SU-DHL-6 (cell line): ENCODE measurements around the gene HNRNPLL.

Experiments used
- H2AFZ ChIP-seq: fragments of 200-600 bp; sonication (generic); 2 replicates; pipeline ENCODE4 v1.6.1; 2014; ENCODE audit warnings: low read depth, mild to moderate bottlenecking, moderate library complexity, mixed read lengths, antibody characterized with exemption, low read length; ENCODE audit not compliant: severe bottlenecking
- H3F3A ChIP-seq: fragments of 200-600 bp; shearing (Covaris generic); 2 replicates; pipeline ENCODE4 v1.6.0; 2016; ENCODE audit warnings: antibody characterized with exemption, mild to moderate bottlenecking; ENCODE audit not compliant: insufficient read depth
- H3K27ac ChIP-seq: fragments of 200-600 bp; sonication (generic); 2 replicates; pipeline ENCODE4 v1.5.1; 2016; ENCODE audit warnings: low read depth, mild to moderate bottlenecking, low read length, moderate library complexity, mixed read lengths
- H3K27me3 ChIP-seq: fragments of 200-600 bp; sonication (generic), shearing (Covaris generic); 2 replicates; pipeline ENCODE4 v1.6.0; 2014; ENCODE audit warnings: mild to moderate bottlenecking, low read length
- H3K36me3 ChIP-seq: fragments of 200-600 bp; sonication (generic); 2 replicates; pipeline ENCODE4 v1.6.1; 2014; ENCODE audit warnings: mild to moderate bottlenecking, low read length, mixed read lengths
- H3K4me2 ChIP-seq: fragments of 300-600, 200-600 bp; shearing (Covaris generic), sonication (generic); 2 replicates; pipeline ENCODE4 v1.6.0; 2014; ENCODE audit warnings: low read length, low read depth, mild to moderate bottlenecking; ENCODE audit not compliant: poor library complexity, severe bottlenecking
- H3K4me3 ChIP-seq: fragments of 200-600 bp; sonication (generic); 2 replicates; pipeline ENCODE4 v1.5.1; 2014; ENCODE audit warnings: antibody characterized with exemption, low read length, mild to moderate bottlenecking, mixed read lengths; ENCODE audit not compliant: insufficient read depth, poor library complexity, severe bottlenecking
- H3K79me2 ChIP-seq: fragments of 200-600 bp; sonication (generic); 2 replicates; pipeline ENCODE4 v1.6.1; 2014; ENCODE audit warnings: mild to moderate bottlenecking, low read length, moderate library complexity; ENCODE audit not compliant: insufficient read depth
- H3K9ac ChIP-seq: fragments of 200-600 bp; sonication (generic); 2 replicates; pipeline ENCODE4 v1.7.0; 2014; ENCODE audit warnings: mild to moderate bottlenecking, low read length
- H3K9me2 ChIP-seq: fragments of 200-600 bp; sonication (generic); replicated peaks from 2 replicates; pipeline ENCODE4 v1.6.1; 2014; ENCODE audit warnings: low read length; ENCODE audit not compliant: insufficient read depth
- H3K9me3 ChIP-seq: fragments of 200-600 bp; sonication (generic); 2 replicates; pipeline ENCODE4 v1.6.1; 2014; ENCODE audit warnings: low read length, mixed read lengths; ENCODE audit not compliant: insufficient read depth
- H4K20me1 ChIP-seq: fragments of 200-600 bp; sonication (generic); 2 replicates; pipeline ENCODE4 v1.6.1; 2014; ENCODE audit warnings: low read depth, mild to moderate bottlenecking, antibody characterized with exemption, low read length, moderate library complexity, mixed read lengths
- CTCF ChIP-seq: fragments of 200-600 bp; sonication (generic); IDR thresholded peaks from one replicate; pipeline ENCODE4 v1.5.1; 2017; ENCODE audit warnings: antibody characterized with exemption, mild to moderate bottlenecking, low read length, moderate library complexity; ENCODE audit not compliant: insufficient read depth, poor library complexity, severe bottlenecking
- EZH2phosphoT487 ChIP-seq: fragments of 200-600 bp; sonication (generic), shearing (Covaris generic); conservative IDR thresholded peaks from 2 replicates; pipeline ENCODE4 v1.6.1; 2018; ENCODE audit warnings: mild to moderate bottlenecking, antibody characterized with exemption, low read length, moderate library complexity, mixed read lengths

HNRNPLL gene

DNA sequence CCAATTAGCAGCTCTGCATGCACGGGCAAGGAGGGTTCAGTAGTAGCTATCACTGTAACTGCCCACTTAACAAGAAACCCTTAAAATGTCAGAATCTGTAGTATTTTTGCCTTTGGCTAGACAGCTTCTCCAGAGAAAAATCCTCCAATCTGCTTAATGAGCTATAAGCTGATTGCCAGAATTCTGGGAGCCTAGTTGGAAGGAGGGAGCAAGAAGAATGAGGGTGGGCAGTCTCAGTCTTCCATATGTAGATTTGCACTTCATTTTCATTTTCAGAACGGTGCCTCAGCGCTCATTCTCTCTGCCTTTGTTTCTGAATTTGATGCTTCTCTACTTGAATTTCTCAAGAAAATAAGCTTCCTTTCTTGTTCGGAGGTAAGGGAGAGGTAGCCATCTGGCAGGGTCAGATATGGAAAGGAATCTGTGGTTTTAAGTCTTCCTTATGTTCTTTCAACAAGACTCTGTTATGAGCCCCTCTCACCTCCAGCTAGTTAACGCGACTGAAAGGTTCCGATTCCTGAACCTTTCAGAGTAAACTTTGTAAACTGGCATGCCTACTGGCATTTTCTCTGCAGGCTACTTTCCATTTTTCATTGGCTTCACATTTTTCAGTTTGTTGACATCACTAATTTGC lies 53.5 kb downstream of the HNRNPLL start:
- Histone ChIP-seq H3K4me2 (no peak overlapping the region), H2AFZ (no peak overlapping the region), H3K36me3 (no peaks in the 10 kb centered on the region), H3F3A (no peaks in the 10 kb centered on the region), H4K20me1 (no peaks in the 10 kb centered on the region), H3K27ac (no peak overlapping the region), H3K9me3 (no peaks in the 10 kb centered on the region), H3K9me2 (no peaks in the 10 kb centered on the region), H3K4me3 (no peak overlapping the region), H3K79me2 (no peaks in the 10 kb centered on the region), H3K9ac (no peak overlapping the region), H3K27me3 (no peaks in the 10 kb centered on the region)
- no peak for TF ChIP-seq CTCF
- TF ChIP-seq EZH2phosphoT487: no peak

GRCh38 chr2:38547791-38548190 lies 54.9 kb downstream of the HNRNPLL start:
- Histone ChIP-seq H3K9me3 (no peaks in the 10 kb centered on the region), H3F3A (no peaks in the 10 kb centered on the region), H4K20me1 (no peaks in the 10 kb centered on the region), H3K9ac (no peak overlapping the region), H3K4me3 (no peak overlapping the region), H3K27me3 (no peaks in the 10 kb centered on the region), H3K4me2 (no peak overlapping the region), H2AFZ (no peak overlapping the region), H3K27ac (no peak overlapping the region), H3K9me2 (no peaks in the 10 kb centered on the region), H3K36me3 (no peaks in the 10 kb centered on the region), H3K79me2 (no peaks in the 10 kb centered on the region)
- TF ChIP-seq EZH2phosphoT487 (no peak), CTCF (no peak)

- Histone ChIP-seq H3F3A (no peaks in the 10 kb centered on the region), H3K27ac (no peak overlapping the region)
- no peak for TF ChIP-seq EZH2phosphoT487
- TF ChIP-seq CTCF: no peak
Observed at GRCh38 chr2:38546585-38546984, 56.1 kb downstream of the HNRNPLL start.

More at GRCh38 chr2:38546585-38546984, 56.1 kb downstream of the HNRNPLL start:
- Histone ChIP-seq H4K20me1 (no peaks in the 10 kb centered on the region), H3K36me3 (no peaks in the 10 kb centered on the region), H3K9me2 (no peaks in the 10 kb centered on the region), H3K4me3 (no peak overlapping the region), H3K9me3 (no peaks in the 10 kb centered on the region), H3K27me3 (no peaks in the 10 kb centered on the region), H2AFZ (no peak overlapping the region), H3K9ac (no peak overlapping the region), H3K4me2 (no peak overlapping the region), H3K79me2 (no peaks in the 10 kb centered on the region)
